Gastrocnemius medialis (tissue), 4 donors: Measurements from ENCODE around the gene ZNF160. TPM values are rescaled to one million over a fixed set of nuclear protein-coding genes. Genes with fewer than 3 reads are reported as not detected.

Source experiments
- ATAC-seq, 2 donors: fragments of 150-250 bp; one replicate each; pipeline ENCODE4 v1.9.1; 2016
- DNase-seq, 2 donors: peaks; one replicate each; pipeline ENCODE4 v3.0.0-alpha.2; 2019
- H3K27ac ChIP-seq, 4 donors: fragments of 200-600 bp; sonication (generic); 1 replicate in 1 of 4; 2 replicates in 3 of 4; pipeline ENCODE4 v1.5.1; 2016 to 2018; ENCODE audit warnings: mild to moderate bottlenecking in 2 of 4, moderate library complexity in 1 of 4
- H3K27me3 ChIP-seq, 3 donors: fragments of 200-600 bp; sonication (generic) in 2 of 3; 1 replicate in 1 of 3; 2 replicates in 2 of 3; pipeline versions ENCODE4 v1.5.1 to v1.6.0; 2016 to 2019; ENCODE audit warnings: mild to moderate bottlenecking in 1 of 3, moderate library complexity in 1 of 3
- H3K36me3 ChIP-seq, 2 donors: fragments of 200-600 bp; sonication (generic) in 1 of 2; one replicate each; pipeline ENCODE4 v1.5.1; 2017 to 2018
- H3K4me1 ChIP-seq, 2 donors: fragments of 200-600 bp; sonication (generic) in 1 of 2; one replicate each; pipeline ENCODE4 v1.5.1; 2016 to 2017; ENCODE audit warnings: mild to moderate bottlenecking in 2 of 2
- H3K4me3 ChIP-seq, 4 donors: fragments of 200-600 bp; sonication (generic) in 3 of 4; 1 replicate in 1 of 4; 2 replicates in 3 of 4; pipeline ENCODE4 v1.5.1; 2016 to 2019; ENCODE audit warnings: mild to moderate bottlenecking in 2 of 4
- H3K9me3 ChIP-seq, 3 donors: fragments of 200-600 bp; sonication (generic) in 2 of 3; 1 replicate in 1 of 3; 2 replicates in 2 of 3; pipeline ENCODE4 v1.5.1; 2016 to 2019
- POLR2A ChIP-seq, 2 donors: fragments of 450-650 bp; IDR thresholded peaks; one replicate each; pipeline ENCODE4 v1.6.1; 2017; ENCODE audit warnings: antibody characterized with exemption in 2 of 2, mild to moderate bottlenecking in 2 of 2, moderate library complexity in 2 of 2
- in situ Hi-C, 4 donors: fragments of 200-750 bp; cut with MboI; loops; one replicate each; pipeline versions ENCODE4 v1.15.0 to v1.8.0; 2017; ENCODE audit warnings: low sequenced_read_pairs in 4 of 4
- intact Hi-C: fragments of 100-400 bp; cut with DNase I; formaldehyde crosslinking; loops from one replicate; pipeline ENCODE4 v1.15.1; 2023; ENCODE audit warnings: low total_unique reads
- total RNA-seq, 4 donors: library from RNA; depleted of rRNA; stranded (reverse); fragments of >200 nt; gene quantifications; one replicate each; pipeline versions ENCODE4 v1.1.0 to v1.2.3, GENCODE V29; 2016
- TF ChIP-seq, protein P1 (sequence below), 5 experiments: fragments of 450-650 bp in 3 of 5; fragments of 200-600 bp in 2 of 5; sonication (generic) in 2 of 5; IDR thresholded peaks in 4 of 5; conservative IDR thresholded peaks in 1 of 5; 1 replicate in 4 of 5; 2 replicates in 1 of 5; pipeline ENCODE4 v1.5.1; 2016 to 2019; ENCODE audit warnings: antibody characterized with exemption in 5 of 5, mild to moderate bottlenecking in 3 of 5, moderate library complexity in 3 of 5

The ZNF160 gene
- total RNA-seq = 10 to 100 TPM in 3 of 4 donors, 1 to 10 TPM in 1; 8.3 to 20.7 (median 11.9) TPM

DNA sequence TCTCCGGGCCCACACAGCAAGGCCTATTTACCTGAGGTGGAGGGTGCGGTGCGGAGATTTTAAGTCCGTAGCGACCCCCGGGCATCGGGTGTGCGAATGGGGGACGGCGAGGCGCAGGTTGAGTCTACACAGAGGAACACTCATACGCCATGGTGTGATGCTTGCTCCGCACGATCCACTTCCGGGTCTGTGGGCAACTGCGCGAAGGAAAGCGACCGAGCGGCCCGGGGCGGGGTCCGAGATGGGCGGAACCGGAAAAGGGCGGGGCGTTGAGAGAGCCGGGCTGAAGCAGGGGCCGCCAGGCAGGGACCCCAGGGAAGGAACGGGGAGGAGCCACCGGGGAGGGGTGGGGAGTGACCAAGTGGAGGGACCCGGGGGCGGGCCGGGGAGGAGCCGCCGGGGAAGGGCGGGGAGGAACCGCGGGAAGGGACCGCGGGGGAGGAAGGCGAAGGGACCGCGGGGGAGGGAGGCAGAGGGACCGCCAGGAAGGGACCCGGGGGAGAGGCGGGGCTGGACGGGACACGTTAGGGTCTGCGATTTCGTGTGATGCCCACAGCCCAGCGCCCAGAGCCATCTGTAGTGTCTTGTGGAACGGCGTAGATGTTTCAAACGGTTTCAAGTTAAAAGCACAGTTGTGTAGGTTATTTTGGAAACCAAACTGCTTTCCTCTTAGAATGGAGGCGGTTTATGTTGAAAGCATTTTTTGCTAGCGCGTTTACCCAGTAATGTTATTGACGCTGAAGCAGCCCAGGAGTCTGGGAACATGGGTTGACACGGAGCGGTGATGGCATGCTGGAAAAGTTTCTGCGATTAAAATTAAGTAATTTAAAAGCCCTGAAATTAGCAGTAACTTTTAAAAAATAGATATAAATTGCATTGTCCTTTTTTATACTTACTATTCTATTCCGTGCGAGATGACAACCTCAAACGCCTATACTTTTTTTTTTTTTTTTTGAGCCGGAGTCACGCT is at the start of gene ZNF160:
TSS of gene ZNF160 (minus strand) at position 189 of the 970 bp plus-strand sequence. CDS start 17,146 bp downstream, outside the sequence.
- peak; percentile 97 for DNase-seq
- in situ Hi-C loops (no loop called here), intact Hi-C loops (loop anchor here (1.0 to 10.0 kb wide), 5 partner anchors 29 to 569 kb away; partner anchors contain the start of genes ZNF347, ZNF415, ZNF765 and ZNF816)
- Histone ChIP-seq H3K27me3 (no peaks in the 10 kb centered on the region), H3K4me1 (peaks cover 13 to 17% of the 10 kb centered on the region in 2 donors), H3K27ac (peak within 1 kb of the TSS; percentile 88 to 94 (median 91)), H3K36me3 (peaks cover 0 to 10% of the 10 kb centered on the region in 2 donors), H3K9me3 (no peaks in the 10 kb centered on the region), H3K4me3 (peak within 1 kb of the TSS; percentile 81 to 98 (median 95))
- ATAC-seq = peak; percentile 97 to 98
- TF ChIP-seq POLR2A (IDR thresholded peaks at IDR 0.05) = peak; percentile 83 to 86
- TF ChIP-seq, protein P1, sequence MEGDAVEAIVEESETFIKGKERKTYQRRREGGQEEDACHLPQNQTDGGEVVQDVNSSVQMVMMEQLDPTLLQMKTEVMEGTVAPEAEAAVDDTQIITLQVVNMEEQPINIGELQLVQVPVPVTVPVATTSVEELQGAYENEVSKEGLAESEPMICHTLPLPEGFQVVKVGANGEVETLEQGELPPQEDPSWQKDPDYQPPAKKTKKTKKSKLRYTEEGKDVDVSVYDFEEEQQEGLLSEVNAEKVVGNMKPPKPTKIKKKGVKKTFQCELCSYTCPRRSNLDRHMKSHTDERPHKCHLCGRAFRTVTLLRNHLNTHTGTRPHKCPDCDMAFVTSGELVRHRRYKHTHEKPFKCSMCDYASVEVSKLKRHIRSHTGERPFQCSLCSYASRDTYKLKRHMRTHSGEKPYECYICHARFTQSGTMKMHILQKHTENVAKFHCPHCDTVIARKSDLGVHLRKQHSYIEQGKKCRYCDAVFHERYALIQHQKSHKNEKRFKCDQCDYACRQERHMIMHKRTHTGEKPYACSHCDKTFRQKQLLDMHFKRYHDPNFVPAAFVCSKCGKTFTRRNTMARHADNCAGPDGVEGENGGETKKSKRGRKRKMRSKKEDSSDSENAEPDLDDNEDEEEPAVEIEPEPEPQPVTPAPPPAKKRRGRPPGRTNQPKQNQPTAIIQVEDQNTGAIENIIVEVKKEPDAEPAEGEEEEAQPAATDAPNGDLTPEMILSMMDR (IDR thresholded peaks at IDR 0.05 in 4 of 5, conservative IDR thresholded peaks at IDR 0.05 in 1 of 5) = no peak

DNA sequence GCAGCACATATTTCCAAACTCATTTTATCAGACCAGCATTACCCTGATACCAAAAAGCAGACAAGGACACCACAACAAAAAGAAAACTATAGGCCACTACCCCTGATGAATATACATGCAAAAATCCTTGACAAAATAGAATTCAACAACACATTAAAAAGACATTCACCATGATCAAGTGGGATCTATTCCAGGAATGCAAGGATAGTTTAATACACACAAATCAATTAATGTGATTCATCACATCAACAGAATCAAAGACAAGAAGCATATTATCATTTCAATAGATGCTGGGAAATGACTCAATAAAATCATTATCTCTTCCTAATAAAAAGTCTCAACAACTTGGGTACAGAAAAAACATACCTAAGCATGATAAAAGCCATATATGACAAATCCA is 44.4 kb upstream of the ZNF160 start:
- peaks cover 3 to 88% of the 10 kb centered on the region in 2 donors for H3K36me3 ChIP-seq
- TF ChIP-seq POLR2A (IDR thresholded peaks at IDR 0.05) = no peak
- TF ChIP-seq, protein P1 (IDR thresholded peaks at IDR 0.05 in 4 of 5, conservative IDR thresholded peaks at IDR 0.05 in 1 of 5) = no peak
- DNase-seq = no peak
- no peaks in the 10 kb centered on the region for H3K27me3 ChIP-seq
- no peaks in the 10 kb centered on the region for H3K4me1 ChIP-seq
- no peak overlapping the region for H3K4me3 ChIP-seq
- ATAC-seq = no peak
- intact Hi-C loops = no loop called here
- no peak overlapping the region for H3K27ac ChIP-seq
- in situ Hi-C loops = no loop called here
- H3K9me3 ChIP-seq = peaks cover 0 to 41% (median 2%) of the 10 kb centered on the region in 3 donors

DNA sequence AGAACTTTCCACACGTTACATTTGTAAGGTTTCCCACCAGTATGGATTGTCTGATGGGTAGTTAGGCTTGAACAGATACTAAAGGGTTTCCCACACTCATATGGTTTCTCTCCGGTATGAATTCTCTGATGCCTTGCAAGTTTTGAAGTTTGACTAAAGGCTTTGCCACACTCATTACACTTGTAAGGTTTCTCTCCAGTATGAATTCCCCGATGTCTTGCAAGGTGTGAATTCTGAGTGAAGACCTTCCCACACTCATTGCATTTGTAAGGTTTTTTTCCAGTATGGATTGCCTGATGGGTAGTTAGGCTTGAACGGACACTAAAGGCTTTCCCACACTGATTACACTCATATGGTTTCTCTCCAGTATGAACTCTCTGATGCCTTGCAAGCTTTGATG is 37.1 kb upstream of the ZNF160 start:
- intact Hi-C loops (no loop called here), in situ Hi-C loops (no loop called here)
- H3K9me3 ChIP-seq = peaks cover 0 to 49% (median 20%) of the 10 kb centered on the region in 3 donors
- no peaks in the 10 kb centered on the region for H3K27me3 ChIP-seq
- no peak overlapping the region for H3K27ac ChIP-seq
- H3K4me3 ChIP-seq = no peak overlapping the region
- no peak for DNase-seq
- no peak for ATAC-seq
- H3K36me3 ChIP-seq = peaks cover 15 to 46% of the 10 kb centered on the region in 2 donors
- TF ChIP-seq, protein P1 (IDR thresholded peaks at IDR 0.05 in 4 of 5, conservative IDR thresholded peaks at IDR 0.05 in 1 of 5) = no peak
- no peak for TF ChIP-seq POLR2A (IDR thresholded peaks at IDR 0.05)
- no peaks in the 10 kb centered on the region for H3K4me1 ChIP-seq

DNA sequence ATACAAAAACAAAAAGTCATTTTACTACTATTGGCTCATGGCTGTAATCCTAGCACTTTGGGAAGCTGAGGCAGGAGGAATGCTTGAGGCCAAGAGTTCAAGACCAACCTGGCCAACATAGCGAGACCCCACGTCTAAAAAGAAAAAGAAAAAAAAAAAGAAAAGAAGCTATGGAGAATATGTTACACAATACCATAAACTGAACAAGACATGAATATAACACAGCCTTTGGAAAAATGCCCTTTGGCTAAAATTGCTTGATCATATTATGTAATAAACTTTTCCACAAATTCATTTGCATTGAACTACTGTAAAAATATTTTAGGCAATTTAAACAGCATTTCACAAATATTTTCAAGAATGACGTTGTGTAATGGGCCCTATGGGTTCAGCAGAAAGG is 33.2 kb upstream of the ZNF160 start:
- TF ChIP-seq, protein P1 (IDR thresholded peaks at IDR 0.05 in 4 of 5, conservative IDR thresholded peaks at IDR 0.05 in 1 of 5) = no peak
- TF ChIP-seq POLR2A (IDR thresholded peaks at IDR 0.05) = no peak
- peaks cover 7 to 8% of the 10 kb centered on the region in 2 donors for H3K4me1 ChIP-seq
- H3K36me3 ChIP-seq = peaks cover 3 to 13% of the 10 kb centered on the region in 2 donors
- intact Hi-C loops = no loop called here
- H3K9me3 ChIP-seq = peaks cover 0 to 34% (median 16%) of the 10 kb centered on the region in 3 donors
- ATAC-seq = no peak
- no peak for DNase-seq
- no peak overlapping the region for H3K27ac ChIP-seq
- peaks cover 0 to 4% (median 0%) of the 10 kb centered on the region in 3 donors for H3K27me3 ChIP-seq
- no peak overlapping the region for H3K4me3 ChIP-seq
- in situ Hi-C loops = no loop called here
